NCI-H526 (cell line): ENCODE measurements around the gene FMOD.

Experiments used
- DNase-seq, 2 experiments: peaks; one replicate each; lab custom pipeline; 2025; lab: John Stamatoyannopoulos, UW

Gene FMOD

DNA sequence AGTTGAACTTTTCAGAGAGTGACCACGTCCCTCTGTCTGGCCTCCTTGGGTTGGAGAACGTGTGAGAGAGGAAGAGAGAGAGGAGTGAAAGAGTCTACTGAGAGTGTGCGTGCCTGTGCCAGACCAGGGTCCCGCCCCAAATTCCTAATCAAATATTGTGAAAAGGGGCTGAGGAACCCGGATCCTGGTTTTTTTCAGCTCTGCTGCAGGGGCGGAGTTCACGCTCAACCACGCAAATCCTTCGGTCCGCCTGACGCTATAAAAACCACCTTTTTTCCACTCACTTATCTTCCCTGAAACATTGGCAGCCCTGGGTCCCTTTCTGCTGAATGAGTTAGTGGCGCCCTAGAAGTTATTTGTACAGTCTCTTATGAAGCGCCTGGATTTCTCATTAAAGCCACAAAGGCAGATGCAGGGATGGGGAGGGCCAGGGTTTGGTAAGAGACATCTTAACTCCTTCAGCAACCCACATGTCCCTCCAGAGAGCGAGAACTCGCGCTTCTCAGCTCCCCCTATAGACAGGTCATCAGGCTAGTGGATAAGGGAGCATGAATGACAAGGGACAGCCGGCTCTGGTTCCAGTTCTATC lies at the start of gene FMOD:
Gene FMOD (minus strand): TSS at position 86 of the 589 bp plus-strand sequence. CDS start 2,852 bp downstream, outside the sequence.
- no peak for DNase-seq

DNA sequence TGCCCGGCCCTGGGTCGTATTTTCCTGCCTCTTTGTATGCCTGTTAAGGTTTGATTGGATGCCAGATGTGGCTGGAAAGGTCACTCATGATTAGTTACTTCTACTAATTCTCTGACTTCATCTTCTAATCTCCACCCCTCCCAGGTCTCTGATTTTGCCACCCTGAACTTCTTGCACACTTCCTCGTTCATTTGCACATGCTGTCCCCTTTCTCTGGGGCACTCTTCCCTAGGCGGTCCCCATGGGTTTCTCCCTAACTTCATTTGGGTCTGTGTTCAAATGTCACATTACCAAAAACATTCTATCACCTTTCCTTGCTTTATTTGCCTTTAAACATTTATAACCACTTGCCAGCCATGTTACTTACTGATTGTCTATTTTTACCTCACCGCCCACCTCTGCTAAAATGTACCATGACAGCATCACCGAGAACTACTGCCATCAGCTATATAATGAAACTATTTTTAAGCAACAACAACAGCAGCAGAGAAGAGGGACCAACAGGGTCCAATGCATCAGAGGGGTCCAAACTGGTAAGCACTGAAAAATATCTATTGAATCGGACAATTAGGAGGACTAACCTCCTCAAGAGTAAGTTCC lies 45.8 kb upstream of the FMOD start:
- no peak for DNase-seq

DNA sequence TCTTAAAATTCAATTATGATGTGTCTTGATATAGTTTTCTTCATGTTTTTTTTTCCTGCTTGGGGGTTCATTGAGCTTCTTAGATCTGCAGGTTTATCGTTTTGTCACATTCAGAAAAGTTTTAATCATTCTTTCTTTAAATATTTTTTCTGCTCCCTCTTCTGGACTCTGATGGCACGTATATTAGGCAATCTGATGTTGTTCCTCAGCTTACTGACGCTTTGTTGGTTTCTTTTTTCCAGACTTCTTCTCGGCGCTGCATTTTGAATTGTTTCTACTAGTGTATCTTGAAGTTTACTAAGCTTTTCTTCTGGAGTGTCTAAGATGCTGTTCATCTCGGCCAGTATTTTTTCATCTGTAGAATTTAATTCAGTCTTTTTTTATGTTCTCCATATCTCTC lies 44.8 kb upstream of the FMOD start:
- DNase-seq, result no peak

DNA sequence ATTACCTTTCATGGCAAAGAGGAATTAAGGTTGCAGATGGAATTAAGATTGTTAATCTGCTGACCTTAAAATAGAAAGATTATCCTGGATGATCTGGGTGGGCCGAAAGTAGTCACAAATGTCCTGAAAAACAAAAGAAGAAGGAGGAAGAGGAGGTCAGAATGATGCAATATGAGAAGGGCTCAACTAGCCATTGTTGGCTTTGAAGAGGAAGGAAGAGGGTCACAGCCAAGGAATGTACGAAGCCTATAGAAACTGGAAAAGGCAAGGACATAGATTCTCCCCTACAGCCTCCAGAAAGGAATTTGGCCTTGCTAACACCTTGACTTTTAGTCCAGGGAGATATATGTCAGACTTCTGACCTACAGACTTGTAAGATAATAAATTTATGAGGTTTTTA lies 39.4 kb upstream of the FMOD start:
- no peak for DNase-seq

DNA sequence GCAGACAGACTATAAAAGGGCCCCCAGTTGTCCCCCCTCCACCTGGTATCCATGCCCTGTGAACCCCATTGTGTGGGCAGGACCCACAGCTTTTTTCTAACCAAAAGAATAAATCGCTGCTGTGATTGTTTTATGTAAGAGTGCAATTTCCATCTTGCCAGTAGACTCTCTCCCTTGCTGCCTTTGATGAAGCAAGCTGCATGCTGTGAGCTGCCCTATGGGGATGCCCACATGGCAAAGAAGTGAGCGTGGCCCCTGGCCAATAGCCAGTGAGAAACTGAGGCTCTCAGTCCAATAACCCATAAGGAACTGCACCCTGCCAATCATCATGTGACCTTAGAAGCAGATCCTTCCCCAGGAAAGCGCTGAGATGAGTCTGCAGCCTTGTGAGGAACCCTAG lies 37.8 kb upstream of the FMOD start:
- no peak for DNase-seq

DNA sequence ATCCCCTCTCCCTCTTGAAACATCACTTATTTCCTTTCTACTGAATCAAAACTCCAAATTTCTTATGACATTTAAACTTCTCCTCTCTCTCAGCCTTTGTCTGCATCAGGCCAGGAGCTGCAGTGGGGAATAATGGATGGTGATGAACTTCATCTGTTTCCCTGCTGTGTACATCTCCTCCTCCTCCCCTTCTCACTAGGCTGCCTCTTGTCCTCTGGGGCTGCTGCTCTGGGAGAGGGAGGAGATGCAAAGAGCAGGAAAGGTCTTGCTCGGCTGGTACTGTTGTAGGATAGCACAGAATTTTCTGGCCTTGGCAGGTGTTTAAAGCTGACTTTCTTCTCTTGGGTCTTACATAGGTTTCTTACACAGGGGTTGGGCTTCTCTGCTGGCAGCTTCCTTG lies 31.1 kb upstream of the FMOD start:
- no peak for DNase-seq

DNA sequence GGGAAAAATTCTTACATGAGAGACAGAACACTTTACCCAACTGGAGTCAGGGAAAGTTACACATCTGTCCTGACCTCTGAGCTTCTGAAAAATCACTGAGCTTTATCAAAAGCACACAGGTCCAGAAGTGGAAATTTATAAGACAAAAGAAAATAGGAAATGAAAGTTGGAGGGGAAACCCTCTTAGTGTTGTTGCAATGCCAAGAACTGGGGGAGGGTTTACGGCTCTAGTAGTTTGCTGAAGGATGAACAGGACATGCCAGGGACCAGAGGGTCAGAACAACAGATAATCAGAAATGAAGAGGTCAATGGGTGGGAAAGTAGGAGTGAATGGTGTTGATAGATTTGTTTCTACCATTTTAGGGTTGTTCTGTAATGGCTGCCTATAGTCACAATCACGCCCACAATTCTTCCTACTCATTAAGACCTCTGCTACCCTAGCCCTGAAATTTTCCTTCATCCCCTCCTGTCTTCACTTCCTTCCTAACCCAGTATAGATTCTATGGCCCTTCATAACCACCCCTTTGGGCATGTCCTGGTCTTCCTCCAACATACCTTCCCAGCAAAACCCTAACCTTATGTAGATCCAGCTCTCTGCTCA lies 30.3 kb upstream of the FMOD start:
- no peak for DNase-seq

DNA sequence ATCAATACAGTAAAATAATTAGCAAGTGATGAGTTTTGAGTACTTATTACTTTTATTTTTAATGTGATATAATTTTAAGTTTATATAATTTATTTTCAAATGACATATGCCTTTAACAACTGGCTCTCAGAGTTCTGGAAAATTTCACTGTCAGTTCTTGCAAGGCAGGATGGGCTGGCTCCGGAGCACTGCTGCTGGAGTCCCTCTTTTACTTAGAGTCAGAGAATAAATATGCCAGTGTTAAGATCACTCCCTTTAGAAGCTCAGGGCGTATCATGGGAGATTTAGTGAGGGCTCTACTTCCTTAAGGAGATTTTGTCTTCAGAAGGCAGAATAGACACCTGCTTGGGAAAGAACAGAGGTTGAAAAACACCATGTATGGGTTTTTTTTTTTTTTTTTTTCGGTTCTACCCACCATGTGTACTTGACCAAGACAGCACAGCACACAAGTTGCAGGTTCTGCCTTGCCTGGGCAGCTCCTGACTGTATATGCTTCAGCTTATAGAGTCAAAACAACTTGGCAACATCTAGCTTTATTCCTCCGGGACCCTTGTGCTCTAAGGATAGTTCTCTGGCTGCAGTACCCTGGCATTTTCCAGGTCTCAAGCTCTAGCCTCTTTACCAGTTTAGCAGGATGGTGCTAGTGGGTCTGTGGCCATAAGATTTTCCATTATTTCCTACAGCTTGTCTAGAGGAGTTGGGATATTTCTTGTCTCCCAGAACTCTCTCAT lies 29.7 kb upstream of the FMOD start:
- no peak for DNase-seq

DNA sequence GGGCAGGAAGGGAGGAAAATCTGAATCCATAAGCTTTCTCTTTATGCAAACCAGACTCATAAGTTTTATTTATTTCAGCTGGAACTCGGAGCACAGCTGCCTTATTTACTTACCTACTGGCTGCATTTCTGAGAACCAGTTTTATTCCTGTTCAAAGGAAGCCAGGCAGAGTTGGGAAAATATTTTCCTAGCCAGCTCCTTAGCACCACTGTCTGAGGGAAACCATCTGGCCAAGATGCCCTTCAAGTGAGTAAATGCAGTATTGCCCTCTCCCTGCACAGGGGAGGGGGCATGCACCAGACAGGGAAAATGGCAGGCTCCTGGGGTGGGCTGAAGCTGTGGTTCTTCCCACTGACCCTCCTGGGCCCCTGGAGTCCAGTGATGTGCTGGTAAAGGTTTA lies 28.9 kb upstream of the FMOD start:
- DNase-seq, result no peak

DNA sequence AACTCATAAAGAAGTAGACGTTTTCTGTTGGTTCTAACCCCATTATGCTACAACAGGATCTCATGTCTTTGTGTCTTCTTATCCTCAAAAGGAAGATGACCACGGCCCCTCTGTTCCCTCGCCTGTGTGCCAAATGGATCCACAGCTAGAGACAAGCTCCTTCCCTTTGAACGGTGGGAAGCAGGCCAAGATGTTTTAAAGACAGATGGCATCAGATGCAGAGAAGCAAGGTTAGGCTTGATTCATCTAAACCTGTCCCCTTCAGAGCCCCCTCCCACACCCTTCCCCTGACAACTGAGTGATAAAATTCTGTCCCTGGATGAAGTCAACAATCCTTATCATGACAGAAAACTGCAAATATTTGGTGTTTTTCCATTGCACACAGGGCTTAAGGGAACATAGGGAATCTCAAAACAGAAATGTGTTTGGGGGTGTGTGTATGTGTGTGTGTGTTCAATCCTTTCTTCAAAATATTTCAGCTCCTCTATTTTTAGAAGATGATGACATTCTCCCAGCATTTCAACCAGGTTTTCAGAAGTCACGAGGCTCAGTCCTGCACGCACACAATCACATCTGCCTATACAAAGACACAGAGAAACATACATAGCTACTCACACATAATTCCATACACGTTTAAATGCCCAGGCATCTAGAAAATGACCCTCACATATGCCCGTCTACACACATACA lies 27.8 kb upstream of the FMOD start:
- DNase-seq, result no peak

DNA sequence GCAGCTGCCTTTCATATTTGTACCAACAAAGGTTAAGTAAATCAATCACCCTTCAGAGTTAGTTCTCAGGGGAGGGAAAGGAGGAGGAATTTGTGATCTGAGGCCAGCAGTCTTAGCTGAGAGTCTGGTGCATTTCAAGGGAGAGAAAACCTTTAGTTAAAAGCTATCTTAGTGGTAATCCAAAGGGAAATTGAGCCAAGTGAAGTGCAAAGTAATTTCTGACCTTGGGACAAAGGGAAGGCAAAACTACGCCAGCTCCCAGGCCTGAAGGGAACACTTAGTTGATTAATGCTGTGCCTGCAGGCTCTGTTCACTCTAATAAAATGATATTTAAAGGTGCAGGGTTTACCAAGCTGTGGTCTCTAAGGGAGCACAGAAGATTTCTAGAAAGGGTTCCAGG lies 23.1 kb upstream of the FMOD start:
- DNase-seq, result no peak

DNA sequence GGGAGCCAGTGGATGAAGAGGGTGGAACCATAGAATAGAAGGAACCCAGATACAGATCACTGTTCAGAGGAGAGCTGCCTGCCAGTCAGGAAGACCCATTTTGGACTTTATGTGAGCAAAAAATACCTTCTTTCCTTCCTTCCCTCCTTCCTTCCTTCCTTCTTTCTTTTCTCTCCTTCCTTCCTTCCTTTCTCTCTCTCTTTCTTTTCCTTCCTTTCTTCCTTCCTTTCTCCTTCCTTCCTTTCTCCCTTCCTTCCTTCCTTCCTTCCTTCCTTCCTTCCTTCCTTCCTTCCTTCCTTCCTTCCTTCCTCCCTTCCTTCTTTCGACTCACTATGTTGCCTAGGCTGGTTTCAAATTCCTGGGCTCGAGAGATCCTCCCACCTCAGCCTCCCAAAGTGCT lies 22.1 kb upstream of the FMOD start:
- no peak for DNase-seq

DNA sequence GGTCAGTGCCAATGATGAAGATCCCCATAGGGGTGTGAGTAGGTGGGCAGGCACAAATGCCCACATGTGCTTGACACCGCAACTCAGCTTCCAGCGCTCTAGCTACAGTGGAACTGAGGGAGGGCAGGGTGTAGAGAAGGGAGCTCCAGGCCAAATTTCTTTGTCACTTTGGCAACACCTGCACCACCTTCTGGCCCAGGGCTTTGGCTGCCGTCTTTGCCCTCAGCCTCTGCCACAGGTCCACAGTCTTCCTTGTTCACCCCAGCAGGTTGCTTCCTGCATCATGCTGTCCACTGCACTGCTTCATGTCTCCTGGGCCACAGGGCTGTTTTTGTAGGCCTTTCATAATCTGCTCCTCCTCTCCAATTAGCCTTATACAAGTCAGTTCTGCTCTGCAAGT lies 20.4 kb upstream of the FMOD start:
- DNase-seq, result no peak

DNA sequence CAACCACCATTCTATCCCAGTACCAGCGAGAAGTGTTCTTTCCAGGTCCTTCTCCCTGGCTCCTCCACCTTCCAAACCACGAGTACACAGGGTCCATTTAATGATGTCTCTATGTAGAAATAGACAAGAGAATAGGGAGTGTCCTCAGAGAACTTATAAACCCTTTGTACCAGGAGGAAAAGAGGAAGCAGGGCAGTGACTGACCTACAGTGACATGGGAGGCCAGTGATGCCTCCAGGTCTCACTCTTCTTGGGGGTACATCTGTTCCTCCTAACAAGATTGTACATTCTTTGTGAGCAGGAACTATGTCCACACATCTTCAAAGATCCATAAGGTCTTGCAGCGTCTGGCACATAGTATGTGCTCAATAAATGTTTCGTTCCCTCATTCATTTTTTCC lies 18.7 kb upstream of the FMOD start:
- no peak for DNase-seq

DNA sequence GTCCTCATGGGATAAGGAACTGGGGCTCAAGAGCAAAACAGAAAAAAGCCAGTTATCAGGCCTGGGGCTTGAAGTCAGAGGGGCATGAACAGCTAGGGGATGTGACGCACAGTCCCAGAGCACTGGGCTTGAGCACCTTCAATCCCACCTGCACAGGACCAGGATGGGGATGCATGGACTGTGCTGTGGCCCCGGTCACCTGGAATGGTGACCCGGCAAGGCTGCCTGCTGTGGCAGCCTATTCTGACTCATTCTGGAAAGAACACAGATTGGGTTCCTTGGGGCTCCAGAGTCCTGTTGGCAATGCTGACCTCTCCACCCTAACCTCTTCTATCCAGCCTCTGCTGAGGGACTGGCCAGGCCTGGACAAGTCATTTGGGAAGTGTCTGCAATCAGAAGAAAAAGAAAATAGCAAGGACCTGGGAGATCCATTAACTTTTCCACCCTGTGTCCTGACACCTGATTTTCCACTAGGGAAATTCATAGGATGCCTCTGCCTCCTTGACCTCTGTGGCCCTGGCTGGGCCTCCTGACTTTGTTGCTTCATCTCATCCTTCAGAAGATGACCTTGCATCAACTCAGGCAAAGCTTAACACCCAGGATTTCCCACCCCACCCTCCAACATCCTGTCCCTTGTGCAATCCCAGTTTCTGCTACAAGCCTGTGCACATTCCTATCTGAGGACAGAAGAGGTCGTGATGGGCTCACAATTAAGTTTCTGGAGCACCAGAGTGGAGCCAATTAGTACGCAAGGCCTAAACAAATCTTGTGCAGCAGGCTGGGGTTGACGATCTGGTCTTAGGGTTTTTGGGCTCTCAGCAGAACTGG lies 17.9 kb upstream of the FMOD start:
- no peak for DNase-seq

DNA sequence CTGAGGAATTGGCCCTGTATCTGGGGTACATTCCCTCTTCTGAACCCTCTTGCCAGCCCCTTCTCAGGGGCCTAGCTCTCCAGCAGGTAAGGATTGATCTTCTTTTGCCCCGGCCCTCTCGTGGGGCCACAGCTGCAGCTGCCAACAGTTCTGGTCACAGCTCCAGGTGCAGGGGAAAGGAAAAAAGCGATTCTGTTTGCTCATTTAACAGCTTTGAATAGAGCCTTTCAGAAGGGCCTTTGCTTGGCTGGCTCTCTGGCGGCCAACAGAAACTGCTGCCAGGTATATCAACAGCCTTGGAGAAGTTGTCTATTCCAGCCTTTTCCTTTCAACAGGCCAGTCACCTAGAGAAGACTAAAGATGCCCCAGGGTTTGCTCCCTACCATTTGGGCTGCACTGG lies 16.1 kb upstream of the FMOD start:
- peak; percentile 36 to 68 for DNase-seq

DNA sequence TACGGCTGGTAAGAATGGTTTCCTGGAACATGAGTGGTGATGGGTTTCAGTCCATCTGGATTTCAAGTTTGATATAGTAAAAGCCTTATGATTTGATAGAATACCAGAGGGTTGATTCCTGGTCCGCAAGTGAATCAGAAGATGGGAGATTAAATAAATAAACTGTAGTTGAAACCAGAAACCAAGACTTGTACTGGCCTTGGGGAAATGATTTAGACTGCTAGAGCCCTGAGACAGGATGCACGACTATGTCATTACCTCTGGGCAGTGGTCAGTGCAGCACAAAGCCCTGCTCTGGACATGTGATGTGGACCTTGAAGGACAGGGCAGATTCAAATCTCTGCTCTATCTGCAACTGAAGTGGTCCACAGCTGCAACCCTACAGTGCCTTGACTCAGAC lies 15.6 kb upstream of the FMOD start:
- no peak for DNase-seq

DNA sequence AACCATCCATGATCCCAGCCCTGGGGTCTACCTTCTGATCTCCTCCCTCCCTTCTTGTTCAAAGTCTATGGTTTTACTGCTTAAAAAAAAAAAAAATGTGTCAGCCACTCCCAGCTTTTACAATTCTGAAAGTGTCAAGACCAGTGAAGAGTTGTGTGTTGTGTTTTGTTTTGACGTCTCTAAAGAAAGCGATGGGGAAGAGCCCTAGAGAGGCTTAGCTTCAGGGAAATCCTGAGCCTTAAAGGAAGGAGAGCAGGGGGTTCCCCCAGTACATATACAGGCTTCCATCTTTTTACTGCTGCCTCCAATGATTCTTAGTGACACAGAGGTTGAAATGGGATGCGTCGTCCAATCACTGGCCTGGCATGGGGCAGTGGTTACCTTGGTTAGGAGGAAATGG lies 13.9 kb upstream of the FMOD start:
- no peak for DNase-seq

DNA sequence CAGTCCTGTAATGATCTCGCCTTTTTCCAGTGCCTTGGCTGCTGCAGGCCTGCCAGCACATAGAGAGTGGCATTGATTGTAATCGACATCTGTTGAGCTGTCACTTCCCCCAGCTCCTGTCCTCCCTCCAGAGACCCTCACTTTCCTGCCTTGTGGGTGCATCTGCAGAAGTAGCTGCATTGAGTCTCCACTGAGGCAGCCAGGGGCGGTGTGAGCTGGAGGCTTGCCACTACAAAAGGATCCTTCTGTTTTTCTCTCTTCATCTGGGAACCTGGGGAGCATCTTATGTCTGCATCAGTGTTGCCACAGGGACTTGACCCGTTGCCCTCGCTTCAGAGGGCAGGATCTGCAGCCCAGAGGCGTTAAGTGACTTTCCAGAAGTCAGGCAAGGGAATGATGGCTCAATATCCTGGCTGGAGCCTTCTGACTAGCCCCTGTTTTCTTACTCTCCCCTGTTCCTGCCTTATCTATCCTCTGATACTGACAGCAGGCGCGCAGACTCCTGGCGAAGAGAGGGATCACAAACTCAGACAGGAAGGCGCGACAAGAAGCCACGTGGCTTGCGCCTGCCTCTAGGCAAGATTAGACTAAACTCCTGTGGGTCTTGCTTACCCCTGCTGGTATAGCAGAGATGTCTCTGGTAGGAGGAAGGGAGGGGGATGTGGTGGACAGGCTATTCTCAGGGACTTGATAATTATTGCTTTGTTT lies 13.3 kb upstream of the FMOD start:
- DNase-seq, result no peak

DNA sequence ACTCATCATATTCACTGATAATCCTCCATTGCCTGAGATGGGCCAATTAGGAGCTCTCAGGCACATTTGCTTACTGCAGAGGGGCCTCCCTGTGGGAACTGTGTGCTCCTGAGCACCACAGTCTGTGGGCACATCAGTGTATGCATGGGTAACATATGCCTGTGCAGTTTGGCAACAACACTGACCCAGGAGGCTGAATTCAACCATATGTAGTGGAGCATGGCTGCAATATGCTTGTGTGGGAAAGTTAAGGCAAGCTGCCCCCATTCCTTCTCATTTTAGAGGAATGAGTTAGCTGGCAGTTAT lies 11.8 kb upstream of the FMOD start:
- DNase-seq, result no peak

DNA sequence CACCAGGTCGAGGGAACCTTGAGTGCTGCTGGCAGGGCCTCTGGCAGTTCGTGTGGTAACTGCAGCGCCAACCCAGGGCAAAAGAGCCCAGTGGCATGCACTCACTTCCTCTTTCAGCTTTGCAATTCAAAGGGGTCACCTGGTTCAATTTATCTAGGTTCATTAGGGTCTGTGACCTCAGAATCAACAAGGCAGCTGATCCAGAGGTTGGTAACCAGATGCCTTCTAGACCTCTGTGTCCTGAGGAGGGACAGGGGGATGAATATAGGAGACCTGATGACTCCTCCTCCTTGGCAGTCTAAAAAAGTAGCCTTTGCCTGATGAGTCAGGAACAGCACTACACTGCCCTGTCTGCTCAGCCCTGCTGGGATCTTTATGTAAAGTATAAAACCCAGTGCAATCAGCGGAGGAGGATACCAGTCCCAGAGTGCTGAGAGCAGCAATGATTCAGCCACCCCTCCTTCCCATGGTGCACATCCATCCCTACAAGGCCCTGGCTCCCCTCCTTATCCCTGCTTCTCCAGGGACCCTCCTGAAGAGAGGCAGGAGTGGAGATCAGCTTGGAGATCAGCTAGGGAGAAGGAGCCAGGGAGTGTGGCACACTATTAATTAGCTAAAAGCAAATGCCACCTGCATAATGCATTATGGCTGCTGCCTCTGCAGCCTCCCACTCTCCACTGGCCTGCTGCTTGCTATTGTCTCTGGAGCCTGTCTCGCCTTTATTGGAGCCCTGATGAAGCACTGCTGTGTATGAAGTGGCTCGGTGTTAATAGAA lies 11.2 kb upstream of the FMOD start:
- DNase-seq, result no peak
